IPS-NIHi7 (cell line): ENCODE results near the gene MC5R.
"Not testable (repeated sequence)": the region's sequence is repeated elsewhere in the genome, so short reads cannot be mapped to it uniquely, and the experiment has no call there.

Source experiments
- DNase-seq: peaks from one replicate; pipeline ENCODE4 v3.0.0; 2012; ENCODE audit warnings: mixed read lengths; ENCODE audit errors: extremely low spot score

MC5R gene

DNA sequence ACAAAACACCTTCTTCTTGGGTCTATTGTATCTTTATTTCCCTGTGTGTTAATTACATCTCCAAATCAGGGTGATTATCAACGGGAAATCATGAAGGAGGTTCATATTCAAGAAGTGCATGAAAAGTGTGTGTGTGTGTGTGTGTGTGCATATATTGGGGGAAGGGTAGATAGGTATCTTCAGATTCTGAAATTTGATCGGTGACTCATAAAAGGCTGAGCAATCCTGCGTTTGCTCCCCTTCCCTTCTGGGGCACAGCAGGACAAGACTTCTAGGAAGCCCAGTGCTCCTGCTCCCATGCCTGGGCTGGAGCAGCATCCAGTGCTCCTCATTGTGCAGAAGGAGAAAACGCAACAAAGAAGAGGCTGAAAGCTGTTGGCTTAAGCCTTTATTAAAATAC, 25.8 kb downstream of the MC5R start:
- DNase-seq: no peak

GRCh38 chr18:13862898-13863297, 38.9 kb downstream of the MC5R start:
- not testable (repeated sequence) for DNase-seq

DNA sequence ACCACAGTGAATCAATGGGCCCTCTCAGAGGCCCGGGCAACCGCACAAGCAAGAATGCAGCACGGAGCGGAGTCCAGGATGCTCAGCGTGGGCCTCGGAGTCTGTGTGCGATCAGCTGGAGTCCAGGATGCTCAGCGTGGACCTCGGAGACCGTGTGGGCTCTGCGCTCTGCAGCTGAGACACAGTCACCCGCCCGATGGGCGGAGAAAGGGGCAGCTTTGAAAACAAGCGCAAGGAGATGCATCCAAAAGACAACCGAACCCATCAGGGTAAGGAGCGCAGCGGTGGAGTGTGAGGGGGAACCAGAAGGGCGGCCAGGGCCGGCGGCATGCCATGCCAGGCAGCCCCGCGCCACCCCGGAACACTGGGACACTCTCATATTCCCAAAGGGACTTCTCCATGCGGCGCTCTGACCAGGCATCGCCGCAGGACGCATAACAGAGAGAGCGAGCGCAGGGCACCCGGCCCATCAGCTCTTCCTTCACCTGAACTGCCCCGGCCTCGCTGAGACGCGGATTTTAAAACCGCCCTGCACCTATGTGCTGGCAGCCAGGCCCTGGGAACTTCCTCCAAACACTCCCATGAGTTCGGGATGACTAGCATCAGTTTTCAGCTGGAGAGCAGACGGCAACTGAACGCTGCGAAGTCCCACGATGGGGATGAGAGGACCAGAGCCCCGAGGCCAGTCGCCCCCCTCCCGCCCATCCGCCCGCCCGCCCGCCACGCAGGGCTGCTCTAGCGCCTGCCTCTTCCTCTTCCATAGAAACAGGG, 44.7 kb downstream of the MC5R start:
- DNase-seq: peak; percentile 31

DNA sequence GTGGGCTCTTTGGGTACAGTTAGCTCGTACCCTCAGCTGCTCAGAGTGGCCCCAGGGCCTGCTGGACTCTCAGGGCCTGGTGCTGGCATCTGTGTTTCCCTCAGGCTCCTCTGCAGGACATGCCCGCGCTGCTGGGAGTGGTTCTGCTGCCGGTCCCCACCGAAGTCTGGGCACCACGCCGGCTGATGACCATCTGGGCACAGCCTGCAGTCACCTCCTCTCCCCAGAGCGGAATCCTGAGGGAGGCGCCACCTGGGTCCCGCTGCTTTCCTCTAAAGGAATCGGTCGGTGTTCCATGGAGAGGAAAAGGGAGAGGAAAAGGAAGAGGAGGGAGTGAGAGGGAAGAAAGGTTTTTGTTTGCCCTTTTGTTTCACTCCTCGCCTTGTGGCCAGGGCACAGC, 47.8 kb downstream of the MC5R start:
- DNase-seq: no peak

DNA sequence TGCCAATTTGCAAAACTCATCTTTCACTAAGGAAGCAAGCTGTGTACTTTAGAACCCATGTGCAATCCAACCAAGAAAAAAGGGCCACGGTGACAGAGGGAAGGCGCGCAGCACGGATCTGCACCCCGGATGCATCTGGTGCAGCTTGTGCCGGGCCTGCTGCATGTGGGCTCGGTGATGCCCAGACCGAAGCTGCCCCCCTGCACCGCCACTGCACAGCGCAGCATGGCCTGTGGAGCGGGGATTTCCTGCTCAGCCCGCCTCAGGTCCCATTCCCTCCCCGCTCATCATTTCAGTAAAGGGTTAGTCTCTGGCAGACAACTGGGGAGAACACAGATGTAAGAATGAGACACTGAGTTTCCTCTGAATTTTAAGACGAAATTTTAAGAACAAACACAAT, 48.4 kb downstream of the MC5R start:
- DNase-seq: no peak

DNA sequence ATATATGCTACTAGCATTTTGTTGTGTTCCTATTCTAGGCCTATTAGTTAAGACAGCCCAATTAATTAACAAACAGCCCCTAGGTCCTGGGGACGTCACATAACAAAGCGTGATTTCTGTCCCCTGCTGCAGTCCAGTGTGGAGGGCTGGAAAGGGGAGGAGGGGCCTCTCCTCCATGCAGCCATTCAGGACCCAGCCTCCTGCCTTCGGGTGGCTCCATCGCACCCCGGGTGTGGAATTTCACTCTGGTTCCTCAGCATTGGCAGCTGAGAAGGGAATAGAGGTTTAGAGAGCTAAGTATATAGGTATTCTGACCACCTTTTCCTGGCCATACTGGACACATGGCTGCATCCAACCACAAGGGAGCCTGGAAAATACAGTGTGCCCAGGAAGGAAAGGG, 49.0 kb downstream of the MC5R start:
- DNase-seq: peak; percentile 29

DNA sequence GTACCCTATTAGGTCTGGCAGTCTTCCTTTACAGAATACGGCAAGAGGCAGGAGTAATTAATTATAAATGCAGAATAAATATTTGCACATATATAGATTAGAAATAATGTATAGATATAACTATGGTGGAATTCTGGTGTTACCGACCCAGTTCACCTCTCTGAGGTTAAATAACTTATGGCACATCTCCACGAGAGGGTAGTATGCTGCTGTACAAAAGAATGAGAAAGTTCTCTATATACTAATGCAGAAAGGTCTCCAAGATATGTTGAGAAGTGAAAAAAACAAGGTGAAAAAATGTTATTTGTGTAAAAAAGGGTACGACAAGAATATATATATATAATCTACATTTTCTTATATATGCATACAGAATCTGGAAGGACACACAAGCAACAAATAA, 50.6 kb downstream of the MC5R start:
- DNase-seq: no peak
